Measurements from ENCODE around the gene COA1.
A peak's percentile ranks its signal among the peaks of the same experiment; 100 is the strongest.
"Not testable (repeated sequence)": the region's sequence is repeated elsewhere in the genome, so short reads cannot be mapped to it uniquely, and the experiment has no call there.

COA1 gene

DNA sequence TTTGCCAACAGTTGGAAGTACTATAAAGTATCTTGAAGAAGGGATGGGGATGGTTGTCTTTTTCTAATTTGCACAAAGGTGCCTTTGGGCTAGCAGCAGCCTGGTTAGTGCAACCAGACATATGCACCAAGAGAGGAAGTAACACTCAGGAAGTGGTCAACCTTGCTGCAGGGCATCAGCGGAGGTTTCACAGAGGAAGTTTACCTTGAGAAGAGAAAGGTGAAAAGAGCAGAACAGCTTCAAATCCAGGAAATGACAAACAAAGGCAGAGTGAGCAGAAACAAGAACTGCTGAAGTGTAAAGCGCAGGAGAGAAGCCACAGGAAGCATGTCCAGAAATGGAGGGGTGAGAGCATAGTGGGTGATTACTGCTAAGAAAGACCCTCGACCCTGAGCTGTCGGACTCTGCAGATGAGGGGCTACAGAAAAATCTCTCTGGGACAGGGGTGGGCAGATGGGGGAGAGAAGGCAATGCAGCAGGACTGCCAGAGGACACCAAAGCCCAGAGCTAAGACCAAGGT, 79.5 kb downstream of the COA1 start:
- DNase-seq = peak in 1 of 2 experiments; percentile 29

- DNase-seq = peak; percentile 34 to 39
Observed at GRCh38 chr7:43648473-43649406, 80.6 kb downstream of the COA1 start.

- no peak for DNase-seq
Observed at GRCh38 chr7:43647673-43648472, 81.5 kb downstream of the COA1 start.

DNA sequence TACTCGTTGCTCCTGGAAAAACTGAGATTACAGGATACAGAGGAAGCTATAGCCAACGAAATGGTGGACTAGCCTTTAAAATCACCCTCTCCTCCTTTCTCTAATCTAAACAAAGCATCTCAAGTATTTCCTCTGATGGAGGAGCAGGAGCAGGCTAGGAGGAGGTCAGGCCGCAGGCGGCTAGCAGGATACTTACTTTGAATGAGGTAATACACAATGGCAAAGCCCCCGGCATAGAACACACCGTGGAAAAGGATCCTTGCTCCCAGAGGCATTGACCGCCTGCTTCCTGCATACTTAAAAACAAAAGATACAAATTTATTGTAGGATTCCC, 82.0 kb downstream of the COA1 start:
- no peak for DNase-seq

- DNase-seq = no peak
Observed at GRCh38 chr7:43646603-43647338, 82.6 kb downstream of the COA1 start.

DNA sequence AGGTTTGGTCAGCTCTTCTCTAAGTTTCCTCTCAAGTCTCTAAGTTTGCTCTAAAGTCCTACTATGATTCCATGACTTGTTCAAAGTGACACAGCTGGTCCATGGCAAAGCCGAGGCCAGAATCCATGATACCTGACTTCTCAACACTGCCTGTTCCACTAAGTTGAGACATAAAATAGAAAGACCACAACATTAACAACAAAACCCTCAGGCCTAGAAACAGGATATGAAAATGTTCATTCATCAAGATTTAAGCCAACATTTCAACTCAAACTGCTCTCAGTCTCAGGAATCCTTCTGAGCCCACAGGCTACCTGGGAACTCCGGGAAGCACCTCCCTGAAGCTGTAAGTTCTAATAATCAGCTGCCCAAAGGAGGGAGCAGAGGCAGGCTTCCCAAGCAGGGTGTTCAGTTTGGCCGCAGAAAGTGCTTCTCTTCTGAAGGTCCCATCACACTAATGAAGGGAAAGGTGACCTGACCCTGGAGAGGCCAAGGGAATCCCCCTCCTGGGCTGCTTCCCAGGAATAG, 83.6 kb downstream of the COA1 start:
- no peak for DNase-seq

DNA sequence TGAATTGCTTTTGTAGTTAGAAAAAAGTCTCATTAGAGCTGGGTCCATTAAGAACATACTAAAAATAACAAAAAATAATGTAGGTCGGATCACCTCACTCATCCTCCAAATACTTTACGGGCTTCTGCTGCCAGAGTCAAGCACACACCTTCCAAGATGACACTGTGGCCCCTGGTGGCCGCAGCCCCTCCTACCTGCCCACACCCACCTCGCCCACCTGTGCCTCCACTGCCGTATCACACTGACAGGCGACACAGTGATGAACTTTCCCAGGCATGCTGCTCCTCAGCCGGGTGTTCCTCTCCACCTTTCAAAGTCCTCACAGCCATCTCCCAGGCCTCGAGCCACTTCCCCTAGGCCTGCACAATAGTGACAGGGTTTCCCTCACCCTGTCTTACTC, 85.5 kb downstream of the COA1 start:
- no peak for DNase-seq

- no peak for DNase-seq
Observed at GRCh38 chr7:43642897-43643630, 86.3 kb downstream of the COA1 start.

DNA sequence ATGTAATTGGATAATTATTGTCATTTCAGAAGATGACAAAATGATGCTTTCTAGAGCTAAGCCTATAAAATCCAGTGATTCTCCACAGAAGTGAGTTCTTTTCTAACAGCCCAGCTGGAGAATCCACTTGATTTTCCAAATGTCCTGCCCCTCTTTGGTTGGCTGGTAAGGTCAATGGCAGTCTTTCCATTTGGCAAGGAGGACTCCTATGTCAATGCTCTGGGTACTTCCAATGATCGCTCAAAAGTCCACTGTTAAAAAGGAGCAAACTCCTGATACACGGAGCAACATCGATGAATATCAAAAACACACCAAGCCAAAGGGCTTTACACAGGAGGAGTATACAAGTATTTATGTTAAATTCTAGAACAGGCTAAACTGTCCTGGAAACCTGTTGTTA, 88.6 kb downstream of the COA1 start:
- DNase-seq = no peak

DNA sequence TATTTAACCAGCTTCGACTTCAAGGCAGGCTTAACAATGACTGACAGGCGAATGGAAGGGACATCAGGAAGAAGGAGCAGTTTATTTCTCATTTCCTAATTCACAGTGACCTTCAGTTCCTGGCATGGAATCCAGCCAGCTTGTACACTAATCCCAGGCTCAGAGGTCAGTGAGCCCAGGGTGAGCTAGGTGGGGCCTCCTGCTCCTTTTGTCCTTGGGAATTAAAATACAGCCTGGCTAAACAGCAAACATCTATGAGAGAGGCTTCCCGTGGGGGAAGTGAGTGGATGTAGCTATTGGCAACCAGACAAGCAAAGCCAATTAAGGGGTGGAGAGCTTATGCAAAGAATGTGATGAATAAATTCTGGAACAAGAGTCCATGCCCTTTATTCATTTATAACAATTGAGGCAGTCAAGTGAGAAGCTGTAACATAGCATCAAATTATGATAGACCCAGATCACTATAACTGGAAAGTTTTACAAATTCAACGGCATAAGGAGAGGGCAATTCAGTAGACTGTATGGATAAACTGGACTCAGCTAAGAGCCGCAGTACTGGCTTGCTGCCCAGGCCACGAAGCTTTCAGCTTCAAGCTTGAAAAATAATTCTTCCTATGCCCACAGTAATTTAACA, 89.3 kb downstream of the COA1 start:
- DNase-seq = no peak

GRCh38 chr7:43637114-43637806, 92.1 kb downstream of the COA1 start:
- no peak for DNase-seq

GRCh38 chr7:43636093-43636492, 93.2 kb downstream of the COA1 start:
- no peak for DNase-seq

DNA sequence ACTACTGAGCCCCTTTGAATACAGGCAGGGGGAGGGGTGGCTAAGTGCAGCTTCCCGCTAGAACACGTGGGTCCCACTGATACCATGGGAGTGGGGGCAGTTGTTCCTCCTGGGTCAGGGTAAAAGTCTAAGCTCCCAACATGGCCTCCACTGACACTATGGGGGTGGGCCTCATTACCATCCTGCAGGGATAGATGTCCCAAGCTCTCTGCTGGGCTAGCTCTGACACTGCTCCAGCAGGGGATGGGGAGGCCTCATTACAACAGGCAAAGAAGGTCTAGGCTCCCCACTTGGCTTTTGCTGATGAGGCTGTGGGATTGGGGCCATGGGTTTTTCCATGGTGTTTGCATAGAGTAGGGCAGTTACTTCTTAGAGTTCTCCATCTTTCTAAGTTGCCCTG, 94.9 kb downstream of the COA1 start:
- DNase-seq = no peak

DNA sequence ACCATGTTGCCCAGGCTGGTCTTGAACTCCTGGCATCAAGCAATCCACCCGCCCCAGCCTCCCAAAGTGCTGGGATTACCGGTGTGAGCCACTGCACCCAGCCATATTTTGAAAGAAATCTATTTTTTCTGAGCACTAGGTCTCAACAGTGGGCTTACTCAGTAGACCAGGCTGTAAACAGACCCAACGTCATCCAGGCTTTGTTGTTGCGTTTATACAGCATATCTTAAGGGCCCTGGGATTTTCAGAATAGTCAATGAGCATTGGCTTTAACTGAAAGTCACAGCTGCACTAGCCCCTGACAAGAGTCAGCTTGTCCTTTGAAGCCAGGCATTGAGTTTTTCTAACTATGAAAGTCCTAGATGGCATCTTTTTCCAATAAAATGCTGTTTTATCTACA, 96.6 kb downstream of the COA1 start:
- DNase-seq = no peak

DNA sequence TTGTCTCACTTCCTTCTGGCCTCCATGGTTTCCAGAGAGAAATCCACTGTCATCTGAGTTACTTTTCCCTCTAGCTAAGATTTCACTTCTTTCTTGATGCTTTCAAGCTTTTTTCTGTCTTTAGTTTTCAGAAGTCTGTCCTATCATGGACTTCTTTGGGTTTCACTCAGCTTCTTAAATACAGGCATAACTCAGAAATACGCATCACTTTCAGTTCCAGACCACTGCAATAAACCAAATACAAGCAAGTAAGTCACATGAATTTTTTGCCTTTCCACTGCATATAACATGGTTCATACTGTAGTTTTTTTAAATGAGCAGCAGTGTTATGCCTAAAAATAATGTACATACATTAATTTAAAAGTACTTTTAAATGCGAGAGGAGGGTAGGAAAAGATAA, 97.8 kb downstream of the COA1 start:
- no peak for DNase-seq

DNA sequence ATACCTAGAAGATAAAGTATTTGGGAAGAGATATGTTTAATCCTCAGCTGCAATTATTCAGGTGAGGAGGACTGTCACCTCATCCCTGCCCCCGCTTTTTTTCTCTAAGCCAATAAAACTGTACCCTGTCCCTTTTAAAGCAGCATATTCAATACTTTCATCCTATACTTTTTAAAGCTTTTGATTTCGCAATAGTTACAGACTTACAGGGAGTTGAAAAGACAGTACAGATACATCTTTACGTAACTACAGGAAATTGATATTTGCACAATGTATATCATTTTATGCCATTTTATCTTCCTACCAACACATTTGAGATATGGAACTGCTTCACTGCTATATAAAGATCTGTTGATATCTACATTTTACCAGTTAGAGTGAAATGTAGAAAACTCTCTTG, 98.8 kb downstream of the COA1 start:
- no peak for DNase-seq

DNA sequence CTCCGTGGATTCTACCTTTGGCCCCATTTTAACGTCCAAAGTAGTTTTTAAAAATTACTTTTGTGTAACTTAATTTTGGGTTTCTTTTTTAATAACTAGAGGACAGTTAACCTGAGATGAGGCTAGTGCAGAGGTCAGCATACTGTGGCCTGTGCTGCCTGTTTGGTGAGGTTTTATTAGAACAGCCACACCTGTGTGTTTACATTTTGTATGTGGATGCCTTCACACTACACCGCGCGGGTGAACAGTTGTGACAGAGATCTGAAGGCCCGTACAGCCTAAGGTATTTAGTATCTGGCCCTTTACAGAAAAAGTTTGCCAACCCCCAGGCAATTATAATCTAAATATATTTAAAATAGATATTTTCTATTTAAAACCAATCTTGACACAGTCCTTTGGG, 99.5 kb downstream of the COA1 start:
- no peak for DNase-seq

GRCh38 chr7:43628431-43628830, 100.9 kb downstream of the COA1 start:
- no peak for DNase-seq

- DNase-seq = not testable (repeated sequence)
Observed at GRCh38 chr7:43627798-43628197, 101.5 kb downstream of the COA1 start.

GRCh38 chr7:43626695-43627094, 102.6 kb downstream of the COA1 start:
- DNase-seq = no peak

- DNase-seq = no peak
Observed at GRCh38 chr7:43625980-43626379, 103.3 kb downstream of the COA1 start.

Measured in activated CD4-positive, alpha-beta T cell treated with anti-CD3 and anti-CD28 coated beads, Interleukin-2, amount 50 U/mL, for 4 hours (primary cell).